ENCODE measurements around the gene MAGEC3.

- TF ChIP-seq GATA3 (IDR thresholded peaks at IDR 0.05; ENCODE audit: low read depth, low read length) (no peak), GATA2 (IDR thresholded peaks at IDR 0.05; ENCODE audit: low read depth, low read length) (no peak)
Observed at GRCh38 chrX:141917801-141918200, 79.7 kb downstream of the MAGEC3 start.
